ENCODE results near the gene PDZD2. TPM values are rescaled to one million over a fixed set of nuclear protein-coding genes. Genes with fewer than 3 reads are reported as not detected.

PDZD2 gene
- total and polyA plus RNA-seq, 8 donors = 16.2 to 49.8 (median 20.4) TPM

GRCh38 chr5:31720004-31720403 lies 81.1 kb downstream of the PDZD2 start:
- no peaks in the 10 kb centered on the region for H3K27me3 ChIP-seq
- no peaks in the 10 kb centered on the region for H3K4me1 ChIP-seq
- intact Hi-C loops (cut with DNase I) = no loop called here
- DNase-seq = no peak
- H3K27ac ChIP-seq = no peak overlapping the region
- no peak for TF ChIP-seq CTCF (IDR thresholded peaks at IDR 0.05)
- no peaks in the 10 kb centered on the region for H3K36me3 ChIP-seq
- no peaks in the 10 kb centered on the region for H3K9me3 ChIP-seq
- H3K4me3 ChIP-seq = no peak overlapping the region
- ATAC-seq = no peak

DNA sequence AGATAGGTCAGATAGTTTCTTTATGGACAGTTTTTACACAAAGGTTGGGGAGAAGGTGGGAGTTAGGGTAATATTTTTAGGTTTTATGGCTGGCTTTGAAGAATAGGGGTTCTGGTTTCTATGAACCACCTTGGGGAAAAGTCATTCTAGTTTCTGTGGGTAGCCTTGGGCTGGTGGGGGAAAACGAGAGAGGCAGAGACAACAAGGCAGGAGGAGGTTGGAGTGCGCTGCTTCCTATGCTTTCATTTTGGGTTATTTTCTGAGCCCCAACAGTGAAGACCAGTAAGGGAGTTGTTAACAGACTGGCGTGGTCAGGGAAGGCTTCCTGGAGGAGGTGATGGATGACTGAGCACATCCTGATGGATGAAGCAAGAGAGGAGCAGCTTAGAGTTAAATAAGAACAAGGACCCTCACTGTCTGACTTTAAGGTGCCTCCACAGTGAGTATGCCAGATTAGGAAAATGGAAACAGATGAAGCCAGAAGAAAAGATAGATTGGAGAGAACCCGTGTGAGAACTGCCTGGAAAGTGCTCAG lies 81.9 kb downstream of the PDZD2 start:
- ATAC-seq = no peak
- Histone ChIP-seq H3K4me1 (no peaks in the 10 kb centered on the region), H3K27ac (no peak overlapping the region), H3K4me3 (no peak overlapping the region), H3K36me3 (no peaks in the 10 kb centered on the region), H3K9me3 (no peaks in the 10 kb centered on the region), H3K27me3 (no peaks in the 10 kb centered on the region)
- intact Hi-C loops (cut with DNase I) = no loop called here
- no peak for TF ChIP-seq CTCF (IDR thresholded peaks at IDR 0.05)
- DNase-seq = no peak

DNA sequence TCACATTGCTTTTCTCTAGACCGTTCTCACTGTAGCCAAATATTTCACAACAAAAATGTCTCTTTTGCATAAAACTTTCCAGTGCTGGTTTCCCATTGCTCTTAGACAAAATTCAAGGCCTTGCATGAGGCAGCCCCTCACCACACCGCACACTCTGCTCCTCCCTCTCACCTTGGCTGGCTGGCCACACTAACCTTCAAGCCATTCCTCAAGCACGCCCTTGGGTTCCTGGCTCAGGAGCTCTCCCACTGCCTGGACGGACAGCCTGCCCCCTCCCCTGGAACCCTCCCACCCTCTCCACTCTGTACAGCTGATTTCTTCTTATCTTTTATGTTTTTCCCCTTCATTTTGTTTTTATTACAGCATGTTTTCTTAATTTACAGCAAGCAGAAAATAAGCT lies 83.2 kb downstream of the PDZD2 start:
- ATAC-seq = no peak
- no peaks in the 10 kb centered on the region for H3K27me3 ChIP-seq
- no peak overlapping the region for H3K27ac ChIP-seq
- no peak overlapping the region for H3K4me3 ChIP-seq
- no peak for DNase-seq
- intact Hi-C loops (cut with DNase I) = no loop called here
- no peak for TF ChIP-seq CTCF (IDR thresholded peaks at IDR 0.05)
- no peaks in the 10 kb centered on the region for H3K9me3 ChIP-seq
- H3K4me1 ChIP-seq = no peaks in the 10 kb centered on the region
- no peaks in the 10 kb centered on the region for H3K36me3 ChIP-seq

DNA sequence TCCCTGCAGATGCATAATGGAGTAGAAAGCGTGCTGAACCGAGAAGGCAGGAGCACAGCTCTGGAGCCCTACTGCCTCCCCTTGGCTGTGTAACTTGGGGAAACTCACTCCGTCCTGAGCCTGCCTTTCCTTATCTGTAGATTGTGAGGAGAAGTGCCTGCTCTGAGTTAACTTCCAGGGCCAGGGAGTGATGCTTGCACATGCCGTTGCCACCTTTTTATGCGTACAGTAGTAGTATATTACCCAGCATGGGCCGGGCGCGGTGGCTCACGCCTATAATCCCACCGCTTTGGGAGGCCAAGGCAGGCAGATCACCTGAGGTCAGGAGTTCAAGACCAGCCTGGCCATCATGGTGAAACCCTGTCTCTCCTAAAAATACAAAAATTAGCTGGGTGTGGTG lies 87.1 kb downstream of the PDZD2 start:
- Histone ChIP-seq H3K27me3 (no peaks in the 10 kb centered on the region), H3K4me3 (no peak overlapping the region), H3K36me3 (no peaks in the 10 kb centered on the region), H3K27ac (no peak overlapping the region), H3K9me3 (no peaks in the 10 kb centered on the region), H3K4me1 (no peaks in the 10 kb centered on the region)
- intact Hi-C loops (cut with DNase I) = no loop called here
- no peak for DNase-seq
- no peak for TF ChIP-seq CTCF (IDR thresholded peaks at IDR 0.05)
- ATAC-seq = no peak

GRCh38 chr5:31726952-31727351 lies 88.0 kb downstream of the PDZD2 start:
- H3K4me3 ChIP-seq = no peak overlapping the region
- no peaks in the 10 kb centered on the region for H3K9me3 ChIP-seq
- no peak overlapping the region for H3K27ac ChIP-seq
- DNase-seq (no peak), ATAC-seq (no peak)
- TF ChIP-seq CTCF (IDR thresholded peaks at IDR 0.05) = no peak
- H3K36me3 ChIP-seq = no peaks in the 10 kb centered on the region
- H3K4me1 ChIP-seq = no peaks in the 10 kb centered on the region
- intact Hi-C loops (cut with DNase I) = no loop called here
- no peaks in the 10 kb centered on the region for H3K27me3 ChIP-seq

Measured in left lung (tissue), 10 donors.